Memory B cell (primary cell): ENCODE data around the gene NLRP14.

Experiments
- ATAC-seq: fragments of 150-1000 bp; cut with Tn5 transposase; 2 replicates; pipeline ENCODE4 v1.10.0; 2021; ENCODE audit warnings: low read depth, mild to moderate bottlenecking, moderate library complexity
- DNase-seq, 2 donors: peaks; one replicate each; pipeline ENCODE4 v3.0.0; 2022; ENCODE audit warnings: low spot score in 2 of 2
- H3K27ac Mint-ChIP-seq: one replicate; pipeline ENCODE4 v1.8.0; 2022; ENCODE audit warnings: mild to moderate bottlenecking, moderate library complexity, mixed read lengths
- H3K27me3 Mint-ChIP-seq: one replicate; pipeline ENCODE4 v1.8.0; 2022; ENCODE audit warnings: mixed read lengths
- H3K36me3 Mint-ChIP-seq: one replicate; pipeline ENCODE4 v1.8.0; 2022; ENCODE audit warnings: mild to moderate bottlenecking, mixed read lengths
- H3K4me1 Mint-ChIP-seq: one replicate; pipeline ENCODE4 v1.8.0; 2022; ENCODE audit warnings: mixed read lengths
- H3K4me3 Mint-ChIP-seq: one replicate; pipeline ENCODE4 v1.8.0; 2022; ENCODE audit warnings: mild to moderate bottlenecking, moderate library complexity, mixed read lengths
- H3K9me3 Mint-ChIP-seq: one replicate; pipeline ENCODE4 v1.8.0; 2022; ENCODE audit warnings: mixed read lengths

NLRP14 gene

GRCh38 chr11:7021318-7021717 lies 1.0 kb downstream of the NLRP14 start:
- DNase-seq, result no peak
- H3K4me3 Mint-ChIP-seq, result no peak overlapping the region
- H3K9me3 Mint-ChIP-seq, result no peaks in the 10 kb centered on the region
- peaks cover 10% of the 10 kb centered on the region for H3K27me3 Mint-ChIP-seq
- H3K4me1 Mint-ChIP-seq, result peaks cover 6% of the 10 kb centered on the region
- no peaks in the 10 kb centered on the region for H3K36me3 Mint-ChIP-seq
- no peak overlapping the region for H3K27ac Mint-ChIP-seq
- no peak for ATAC-seq

GRCh38 chr11:7028141-7028540 lies 7.9 kb downstream of the NLRP14 start:
- peaks cover 3% of the 10 kb centered on the region for H3K4me1 Mint-ChIP-seq
- no peak overlapping the region for H3K27ac Mint-ChIP-seq
- H3K9me3 Mint-ChIP-seq, result no peaks in the 10 kb centered on the region

GRCh38 chr11:7030836-7031235 lies 10.6 kb downstream of the NLRP14 start:
- Mint-ChIP-seq H3K4me3 (no peak overlapping the region), H3K4me1 (peaks cover 3% of the 10 kb centered on the region), H3K9me3 (no peaks in the 10 kb centered on the region), H3K27me3 (peaks cover 2% of the 10 kb centered on the region), H3K36me3 (no peaks in the 10 kb centered on the region), H3K27ac (no peak overlapping the region)
- DNase-seq (no peak), ATAC-seq (no peak)

More at GRCh38 chr11:7028141-7028540, 7.9 kb downstream of the NLRP14 start:
- Mint-ChIP-seq H3K27me3 (peaks cover 4% of the 10 kb centered on the region), H3K36me3 (no peaks in the 10 kb centered on the region), H3K4me3 (no peak overlapping the region)
- DNase-seq (no peak), ATAC-seq (no peak)

- Mint-ChIP-seq H3K27ac (no peak overlapping the region), H3K27me3 (peaks cover 2% of the 10 kb centered on the region), H3K4me1 (peaks cover 3% of the 10 kb centered on the region), H3K4me3 (no peak overlapping the region), H3K9me3 (no peaks in the 10 kb centered on the region), H3K36me3 (no peaks in the 10 kb centered on the region)
- DNase-seq, result no peak
- ATAC-seq, result no peak
These were observed 11.2 kb downstream of the NLRP14 start for GRCh38 chr11:7031471-7031871.

GRCh38 chr11:7032692-7033091 lies 12.4 kb downstream of the NLRP14 start:
- H3K4me1 Mint-ChIP-seq, result peaks cover 3% of the 10 kb centered on the region
- peaks cover 2% of the 10 kb centered on the region for H3K27me3 Mint-ChIP-seq
- ATAC-seq (no peak), DNase-seq (no peak)
- no peak overlapping the region for H3K4me3 Mint-ChIP-seq
- no peaks in the 10 kb centered on the region for H3K9me3 Mint-ChIP-seq
- no peaks in the 10 kb centered on the region for H3K36me3 Mint-ChIP-seq
- no peak overlapping the region for H3K27ac Mint-ChIP-seq

- peaks cover 2% of the 10 kb centered on the region for H3K27me3 Mint-ChIP-seq
- H3K9me3 Mint-ChIP-seq, result no peaks in the 10 kb centered on the region
- H3K4me3 Mint-ChIP-seq, result no peak overlapping the region
- ATAC-seq, result no peak
- no peaks in the 10 kb centered on the region for H3K36me3 Mint-ChIP-seq
- no peak overlapping the region for H3K27ac Mint-ChIP-seq
- no peak for DNase-seq
- peaks cover 3% of the 10 kb centered on the region for H3K4me1 Mint-ChIP-seq
These were observed 13.7 kb downstream of the NLRP14 start for GRCh38 chr11:7034019-7034418.

- ATAC-seq, result no peak
- H3K27me3 Mint-ChIP-seq, result peaks cover 6% of the 10 kb centered on the region
- no peaks in the 10 kb centered on the region for H3K4me1 Mint-ChIP-seq
- H3K4me3 Mint-ChIP-seq, result no peak overlapping the region
- H3K9me3 Mint-ChIP-seq, result no peaks in the 10 kb centered on the region
- DNase-seq, result no peak
- H3K27ac Mint-ChIP-seq, result no peak overlapping the region
- H3K36me3 Mint-ChIP-seq, result no peaks in the 10 kb centered on the region
These were observed 26.3 kb downstream of the NLRP14 start for GRCh38 chr11:7046474-7047175.

GRCh38 chr11:7050191-7050590 lies 29.9 kb downstream of the NLRP14 start:
- H3K36me3 Mint-ChIP-seq, result no peaks in the 10 kb centered on the region
- no peaks in the 10 kb centered on the region for H3K9me3 Mint-ChIP-seq
- H3K27ac Mint-ChIP-seq, result no peak overlapping the region
- DNase-seq (no peak), ATAC-seq (no peak)
- H3K4me3 Mint-ChIP-seq, result no peak overlapping the region
- no peaks in the 10 kb centered on the region for H3K4me1 Mint-ChIP-seq
- H3K27me3 Mint-ChIP-seq, result peaks cover 6% of the 10 kb centered on the region

GRCh38 chr11:7056828-7057513 lies 36.7 kb downstream of the NLRP14 start:
- no peak overlapping the region for H3K27ac Mint-ChIP-seq
- no peaks in the 10 kb centered on the region for H3K9me3 Mint-ChIP-seq
- no peaks in the 10 kb centered on the region for H3K27me3 Mint-ChIP-seq
- no peak overlapping the region for H3K4me3 Mint-ChIP-seq
- H3K4me1 Mint-ChIP-seq, result no peaks in the 10 kb centered on the region
- no peak for DNase-seq
- no peaks in the 10 kb centered on the region for H3K36me3 Mint-ChIP-seq
- ATAC-seq, result no peak

- DNase-seq, result no peak
- Mint-ChIP-seq H3K27me3 (no peaks in the 10 kb centered on the region), H3K9me3 (no peaks in the 10 kb centered on the region), H3K27ac (no peak overlapping the region), H3K4me1 (no peaks in the 10 kb centered on the region), H3K4me3 (no peak overlapping the region), H3K36me3 (no peaks in the 10 kb centered on the region)
- no peak for ATAC-seq
These were observed 37.4 kb downstream of the NLRP14 start for GRCh38 chr11:7057641-7058040.

GRCh38 chr11:7060868-7061267 lies 40.6 kb downstream of the NLRP14 start:
- Mint-ChIP-seq H3K4me3 (no peak overlapping the region), H3K27me3 (no peaks in the 10 kb centered on the region), H3K36me3 (no peaks in the 10 kb centered on the region), H3K9me3 (peaks cover 1% of the 10 kb centered on the region), H3K27ac (no peak overlapping the region), H3K4me1 (no peaks in the 10 kb centered on the region)
- DNase-seq (no peak), ATAC-seq (no peak)

GRCh38 chr11:7062534-7062933 lies 42.3 kb downstream of the NLRP14 start:
- DNase-seq (no peak), ATAC-seq (no peak)
- Mint-ChIP-seq H3K36me3 (no peaks in the 10 kb centered on the region), H3K4me3 (no peak overlapping the region), H3K27ac (no peak overlapping the region), H3K9me3 (peaks cover 1% of the 10 kb centered on the region), H3K4me1 (no peaks in the 10 kb centered on the region), H3K27me3 (no peaks in the 10 kb centered on the region)

GRCh38 chr11:7072401-7073028 lies 52.2 kb downstream of the NLRP14 start:
- Mint-ChIP-seq H3K4me1 (peaks cover 2% of the 10 kb centered on the region), H3K27me3 (peaks cover 9% of the 10 kb centered on the region), H3K27ac (no peak overlapping the region), H3K36me3 (no peaks in the 10 kb centered on the region), H3K4me3 (no peak overlapping the region), H3K9me3 (no peaks in the 10 kb centered on the region)
- ATAC-seq (no peak), DNase-seq (no peak)

GRCh38 chr11:7077101-7077500 lies 56.8 kb downstream of the NLRP14 start:
- no peak overlapping the region for H3K4me3 Mint-ChIP-seq
- peaks cover 11% of the 10 kb centered on the region for H3K9me3 Mint-ChIP-seq
- peaks cover 4% of the 10 kb centered on the region for H3K36me3 Mint-ChIP-seq
- H3K4me1 Mint-ChIP-seq, result peaks cover 2% of the 10 kb centered on the region
- ATAC-seq (no peak), DNase-seq (no peak)
- no peak overlapping the region for H3K27ac Mint-ChIP-seq
- H3K27me3 Mint-ChIP-seq, result peaks cover 11% of the 10 kb centered on the region
